ENCODE measurements around the gene MAML3.

DNA sequence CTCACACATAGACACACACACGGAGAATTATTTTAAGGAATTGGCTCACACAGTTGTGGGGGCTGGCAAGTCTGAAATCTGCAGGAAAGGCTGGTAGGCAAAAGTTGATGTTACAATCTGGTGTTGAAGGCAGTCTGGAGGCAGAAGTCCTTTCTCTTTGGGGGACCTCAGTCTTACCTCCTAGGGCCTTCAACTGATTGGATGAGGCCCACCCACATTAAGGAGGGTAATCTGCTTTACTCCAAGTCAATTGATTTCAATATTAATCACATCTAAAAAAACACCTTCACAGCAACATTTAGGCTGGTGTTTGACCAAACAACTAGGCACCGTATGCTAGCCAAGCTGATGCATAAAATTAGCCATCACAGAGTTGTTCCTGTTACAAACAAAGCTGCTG lies 477.6 kb downstream of the MAML3 start:
- TF ChIP-seq, protein P1, sequence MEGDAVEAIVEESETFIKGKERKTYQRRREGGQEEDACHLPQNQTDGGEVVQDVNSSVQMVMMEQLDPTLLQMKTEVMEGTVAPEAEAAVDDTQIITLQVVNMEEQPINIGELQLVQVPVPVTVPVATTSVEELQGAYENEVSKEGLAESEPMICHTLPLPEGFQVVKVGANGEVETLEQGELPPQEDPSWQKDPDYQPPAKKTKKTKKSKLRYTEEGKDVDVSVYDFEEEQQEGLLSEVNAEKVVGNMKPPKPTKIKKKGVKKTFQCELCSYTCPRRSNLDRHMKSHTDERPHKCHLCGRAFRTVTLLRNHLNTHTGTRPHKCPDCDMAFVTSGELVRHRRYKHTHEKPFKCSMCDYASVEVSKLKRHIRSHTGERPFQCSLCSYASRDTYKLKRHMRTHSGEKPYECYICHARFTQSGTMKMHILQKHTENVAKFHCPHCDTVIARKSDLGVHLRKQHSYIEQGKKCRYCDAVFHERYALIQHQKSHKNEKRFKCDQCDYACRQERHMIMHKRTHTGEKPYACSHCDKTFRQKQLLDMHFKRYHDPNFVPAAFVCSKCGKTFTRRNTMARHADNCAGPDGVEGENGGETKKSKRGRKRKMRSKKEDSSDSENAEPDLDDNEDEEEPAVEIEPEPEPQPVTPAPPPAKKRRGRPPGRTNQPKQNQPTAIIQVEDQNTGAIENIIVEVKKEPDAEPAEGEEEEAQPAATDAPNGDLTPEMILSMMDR (IDR thresholded peaks at IDR 0.05) = no peak
- TF ChIP-seq POLR2A (IDR thresholded peaks at IDR 0.05) (no peak), EP300 (IDR thresholded peaks at IDR 0.05) (no peak)
